K562 (cell line): ENCODE data around the gene MFSD2B. TPM values are rescaled to one million over a fixed set of nuclear protein-coding genes. Genes with fewer than 3 reads are reported as not detected.

Source experiments
- EP400 ChIP-seq: fragments of 450-650 bp; IDR thresholded peaks from 2 replicates; pipeline ENCODE4 v1.6.1; 2017; ENCODE audit warnings: antibody characterized with exemption, mild to moderate bottlenecking, moderate library complexity
- HMGN3 ChIP-seq: IDR thresholded peaks from 2 replicates; pipeline ENCODE4 v1.6.1; 2011; ENCODE audit warnings: borderline replicate concordance, low read depth, mild to moderate bottlenecking, mixed read lengths, low read length; ENCODE audit not compliant: insufficient read length; ENCODE audit errors: extremely low read depth
- SREBF2 ChIP-seq: sonication (generic); formaldehyde crosslinking; IDR thresholded peaks from 2 replicates; pipeline ENCODE4 v1.4.0; 2020; ENCODE audit warnings: mild to moderate bottlenecking, missing genetic modification reagents
- ZKSCAN1 ChIP-seq: fragments of 150-350 bp; IDR thresholded peaks from 2 replicates; pipeline ENCODE4 v1.6.1; 2016; ENCODE audit warnings: low read depth, low read length
- ZNF57 ChIP-seq: fragments of 450-650 bp; formaldehyde crosslinking; IDR thresholded peaks from 2 replicates; pipeline ENCODE4 v1.4.0; 2020; ENCODE audit warnings: mild to moderate bottlenecking, moderate library complexity
- polyA plus RNA-seq, 8 experiments: library from polyadenylated mRNA; depleted of rRNA in 4 of 8; stranded (reverse) in 5 of 8; unstranded in 3 of 8; fragments of >200 nt; fragmentation: Nextera tagmentation in 2 of 8; fragmentation: Illumina TruSeq in 1 of 8; extraction: Ambion mirVana in 2 of 8; extraction: Trizol in 1 of 8; gene quantifications; 2 replicates each; pipeline versions ENCODE4 v1.2.1 to v1.2.3, GENCODE V29; 2011 to 2014; ENCODE audit warnings: inconsistent platforms in 1 of 8, missing spikeins in 1 of 8
- total RNA-seq, 7 experiments: library from RNA; depleted of rRNA in 6 of 7; stranded (reverse); fragments of >200 nt in 6 of 7; fragmentation: Illumina TruSeq in 2 of 7; extraction: Trizol in 2 of 7; gene quantifications; 2 replicates each; pipeline versions ENCODE4 v1.2.1 to v1.2.3, GENCODE V29; 2011 to 2021; ENCODE audit warnings: low replicate concordance in 1 of 7
- TF ChIP-seq, protein P1 (sequence below), 2 experiments: fragments of 450-650 bp; conservative IDR thresholded peaks; 2 replicates each; pipeline ENCODE4 v1.6.1; 2017; ENCODE audit warnings: mild to moderate bottlenecking in 2 of 2, moderate library complexity in 2 of 2
- TF ChIP-seq, protein P2 (sequence below): fragments of 450-650 bp; formaldehyde crosslinking; IDR thresholded peaks from 2 replicates; pipeline ENCODE4 v1.4.0; 2022; ENCODE audit warnings: missing genetic modification characterization
- TF ChIP-seq, protein P3 (sequence below): fragments of 450-650 bp; IDR thresholded peaks from 2 replicates; pipeline ENCODE4 v1.7.0; 2016; ENCODE audit warnings: borderline replicate concordance
- TF ChIP-seq, protein P4 (sequence below), 2 experiments: fragments of 250-450 bp in 1 of 2; fragments of 450-650 bp in 1 of 2; sonication (Bioruptor Pico) in 1 of 2; IDR thresholded peaks; 2 replicates each; pipeline versions ENCODE4 v1.6.1 to v1.8.0; 2016 to 2021; ENCODE audit warnings: mild to moderate bottlenecking in 2 of 2, moderate library complexity in 2 of 2, missing compliant biosample characterization in 1 of 2, missing genetic modification characterization in 1 of 2
- TF ChIP-seq, protein P5 (sequence below): fragments of 250-450 bp; sonication (Bioruptor Pico); IDR thresholded peaks from 2 replicates; pipeline ENCODE4 v1.5.0; 2021
- TF ChIP-seq, protein P6 (sequence below): fragments of 200-800 bp; sonication (Bioruptor generic); IDR thresholded peaks from 2 replicates; pipeline ENCODE4 v1.6.1; 2016; ENCODE audit warnings: missing genetic modification characterization, missing compliant biosample characterization

MFSD2B gene
- total and polyA plus RNA-seq, 9 of the 15 experiments (the other 6 are each of a cell fraction or from before 2014, with no cell fraction given) = 2.6 to 10.9 (median 6.8) TPM

DNA sequence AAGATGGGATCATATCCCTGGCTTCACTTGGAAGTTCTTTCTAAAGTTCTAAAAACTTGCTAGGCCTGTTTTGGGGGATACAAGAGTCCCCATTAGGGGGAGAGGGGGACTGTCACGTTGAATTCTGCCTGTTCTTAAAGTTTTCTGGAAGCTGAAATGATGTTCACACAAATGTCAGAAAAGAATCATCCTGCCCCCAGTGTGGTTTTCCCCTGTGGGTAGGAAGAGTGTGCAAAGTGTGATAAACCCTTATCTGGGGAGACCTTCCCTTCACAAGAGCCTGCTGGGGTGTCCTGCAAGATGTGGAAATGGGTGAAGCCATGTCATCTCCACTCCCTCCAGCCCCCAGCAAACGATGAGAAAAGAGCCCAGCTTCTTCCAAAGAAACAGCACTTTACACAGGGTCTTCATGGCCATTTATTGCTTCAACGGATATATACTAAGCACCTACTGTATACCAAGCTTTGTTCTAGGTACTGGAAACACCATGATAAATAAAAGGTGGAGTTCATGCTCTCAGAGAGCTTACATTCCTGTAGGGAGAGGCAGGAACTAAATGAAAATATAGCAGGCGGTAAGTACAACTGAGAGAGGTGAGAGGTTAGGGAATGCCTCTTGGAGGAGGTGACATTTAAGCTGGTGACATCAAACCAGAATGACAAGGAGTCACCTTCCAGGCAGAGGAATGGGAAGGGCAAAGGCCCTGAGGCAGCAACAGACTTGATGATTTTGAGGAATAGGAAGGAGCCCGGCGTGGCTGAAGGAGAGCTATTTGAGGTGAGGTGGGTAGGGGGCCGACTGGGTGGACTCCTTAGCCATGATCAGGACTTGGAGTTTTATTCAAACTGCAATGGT is 1.6 kb downstream of the MFSD2B start (continued):
- TF ChIP-seq, protein P1, sequence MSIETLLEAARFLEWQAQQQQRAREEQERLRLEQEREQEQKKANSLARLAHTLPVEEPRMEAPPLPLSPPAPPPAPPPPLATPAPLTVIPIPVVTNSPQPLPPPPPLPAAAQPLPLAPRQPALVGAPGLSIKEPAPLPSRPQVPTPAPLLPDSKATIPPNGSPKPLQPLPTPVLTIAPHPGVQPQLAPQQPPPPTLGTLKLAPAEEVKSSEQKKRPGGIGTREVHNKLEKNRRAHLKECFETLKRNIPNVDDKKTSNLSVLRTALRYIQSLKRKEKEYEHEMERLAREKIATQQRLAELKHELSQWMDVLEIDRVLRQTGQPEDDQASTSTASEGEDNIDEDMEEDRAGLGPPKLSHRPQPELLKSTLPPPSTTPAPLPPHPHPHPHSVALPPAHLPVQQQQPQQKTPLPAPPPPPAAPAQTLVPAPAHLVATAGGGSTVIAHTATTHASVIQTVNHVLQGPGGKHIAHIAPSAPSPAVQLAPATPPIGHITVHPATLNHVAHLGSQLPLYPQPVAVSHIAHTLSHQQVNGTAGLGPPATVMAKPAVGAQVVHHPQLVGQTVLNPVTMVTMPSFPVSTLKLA (conservative IDR thresholded peaks at IDR 0.05) = peak; percentile 53 to 75; a peak in 3 of 4 replicates
- TF ChIP-seq, protein P2, sequence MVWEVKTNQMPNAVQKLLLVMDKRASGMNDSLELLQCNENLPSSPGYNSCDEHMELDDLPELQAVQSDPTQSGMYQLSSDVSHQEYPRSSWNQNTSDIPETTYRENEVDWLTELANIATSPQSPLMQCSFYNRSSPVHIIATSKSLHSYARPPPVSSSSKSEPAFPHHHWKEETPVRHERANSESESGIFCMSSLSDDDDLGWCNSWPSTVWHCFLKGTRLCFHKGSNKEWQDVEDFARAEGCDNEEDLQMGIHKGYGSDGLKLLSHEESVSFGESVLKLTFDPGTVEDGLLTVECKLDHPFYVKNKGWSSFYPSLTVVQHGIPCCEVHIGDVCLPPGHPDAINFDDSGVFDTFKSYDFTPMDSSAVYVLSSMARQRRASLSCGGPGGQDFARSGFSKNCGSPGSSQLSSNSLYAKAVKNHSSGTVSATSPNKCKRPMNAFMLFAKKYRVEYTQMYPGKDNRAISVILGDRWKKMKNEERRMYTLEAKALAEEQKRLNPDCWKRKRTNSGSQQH (CRISPR knock-in tag) = no peak
- TF ChIP-seq, protein P3, sequence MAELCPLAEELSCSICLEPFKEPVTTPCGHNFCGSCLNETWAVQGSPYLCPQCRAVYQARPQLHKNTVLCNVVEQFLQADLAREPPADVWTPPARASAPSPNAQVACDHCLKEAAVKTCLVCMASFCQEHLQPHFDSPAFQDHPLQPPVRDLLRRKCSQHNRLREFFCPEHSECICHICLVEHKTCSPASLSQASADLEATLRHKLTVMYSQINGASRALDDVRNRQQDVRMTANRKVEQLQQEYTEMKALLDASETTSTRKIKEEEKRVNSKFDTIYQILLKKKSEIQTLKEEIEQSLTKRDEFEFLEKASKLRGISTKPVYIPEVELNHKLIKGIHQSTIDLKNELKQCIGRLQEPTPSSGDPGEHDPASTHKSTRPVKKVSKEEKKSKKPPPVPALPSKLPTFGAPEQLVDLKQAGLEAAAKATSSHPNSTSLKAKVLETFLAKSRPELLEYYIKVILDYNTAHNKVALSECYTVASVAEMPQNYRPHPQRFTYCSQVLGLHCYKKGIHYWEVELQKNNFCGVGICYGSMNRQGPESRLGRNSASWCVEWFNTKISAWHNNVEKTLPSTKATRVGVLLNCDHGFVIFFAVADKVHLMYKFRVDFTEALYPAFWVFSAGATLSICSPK = no peak
- TF ChIP-seq, protein P4, sequence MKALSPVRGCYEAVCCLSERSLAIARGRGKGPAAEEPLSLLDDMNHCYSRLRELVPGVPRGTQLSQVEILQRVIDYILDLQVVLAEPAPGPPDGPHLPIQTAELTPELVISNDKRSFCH (CRISPR knock-in tag; IDR thresholded peaks at IDR 0.05) = no peak
- TF ChIP-seq, protein P4 (tag; IDR thresholded peaks at IDR 0.05) = peak; percentile 89
- TF ChIP-seq ZNF57 = no peak
- TF ChIP-seq, protein P5, sequence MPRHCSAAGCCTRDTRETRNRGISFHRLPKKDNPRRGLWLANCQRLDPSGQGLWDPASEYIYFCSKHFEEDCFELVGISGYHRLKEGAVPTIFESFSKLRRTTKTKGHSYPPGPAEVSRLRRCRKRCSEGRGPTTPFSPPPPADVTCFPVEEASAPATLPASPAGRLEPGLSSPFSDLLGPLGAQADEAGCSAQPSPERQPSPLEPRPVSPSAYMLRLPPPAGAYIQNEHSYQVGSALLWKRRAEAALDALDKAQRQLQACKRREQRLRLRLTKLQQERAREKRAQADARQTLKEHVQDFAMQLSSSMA (CRISPR knock-in tag) = 0 out of 2 replicates have a peak, but pooled peaks have one; percentile 33
- TF ChIP-seq ZKSCAN1 = 0 out of 2 replicates have a peak, but pooled peaks have one; percentile 57
- TF ChIP-seq EP400 = peak; percentile 77
- no peak for TF ChIP-seq SREBF2 (CRISPR knock-in tag)
- TF ChIP-seq HMGN3 = no peak
- TF ChIP-seq, protein P6, sequence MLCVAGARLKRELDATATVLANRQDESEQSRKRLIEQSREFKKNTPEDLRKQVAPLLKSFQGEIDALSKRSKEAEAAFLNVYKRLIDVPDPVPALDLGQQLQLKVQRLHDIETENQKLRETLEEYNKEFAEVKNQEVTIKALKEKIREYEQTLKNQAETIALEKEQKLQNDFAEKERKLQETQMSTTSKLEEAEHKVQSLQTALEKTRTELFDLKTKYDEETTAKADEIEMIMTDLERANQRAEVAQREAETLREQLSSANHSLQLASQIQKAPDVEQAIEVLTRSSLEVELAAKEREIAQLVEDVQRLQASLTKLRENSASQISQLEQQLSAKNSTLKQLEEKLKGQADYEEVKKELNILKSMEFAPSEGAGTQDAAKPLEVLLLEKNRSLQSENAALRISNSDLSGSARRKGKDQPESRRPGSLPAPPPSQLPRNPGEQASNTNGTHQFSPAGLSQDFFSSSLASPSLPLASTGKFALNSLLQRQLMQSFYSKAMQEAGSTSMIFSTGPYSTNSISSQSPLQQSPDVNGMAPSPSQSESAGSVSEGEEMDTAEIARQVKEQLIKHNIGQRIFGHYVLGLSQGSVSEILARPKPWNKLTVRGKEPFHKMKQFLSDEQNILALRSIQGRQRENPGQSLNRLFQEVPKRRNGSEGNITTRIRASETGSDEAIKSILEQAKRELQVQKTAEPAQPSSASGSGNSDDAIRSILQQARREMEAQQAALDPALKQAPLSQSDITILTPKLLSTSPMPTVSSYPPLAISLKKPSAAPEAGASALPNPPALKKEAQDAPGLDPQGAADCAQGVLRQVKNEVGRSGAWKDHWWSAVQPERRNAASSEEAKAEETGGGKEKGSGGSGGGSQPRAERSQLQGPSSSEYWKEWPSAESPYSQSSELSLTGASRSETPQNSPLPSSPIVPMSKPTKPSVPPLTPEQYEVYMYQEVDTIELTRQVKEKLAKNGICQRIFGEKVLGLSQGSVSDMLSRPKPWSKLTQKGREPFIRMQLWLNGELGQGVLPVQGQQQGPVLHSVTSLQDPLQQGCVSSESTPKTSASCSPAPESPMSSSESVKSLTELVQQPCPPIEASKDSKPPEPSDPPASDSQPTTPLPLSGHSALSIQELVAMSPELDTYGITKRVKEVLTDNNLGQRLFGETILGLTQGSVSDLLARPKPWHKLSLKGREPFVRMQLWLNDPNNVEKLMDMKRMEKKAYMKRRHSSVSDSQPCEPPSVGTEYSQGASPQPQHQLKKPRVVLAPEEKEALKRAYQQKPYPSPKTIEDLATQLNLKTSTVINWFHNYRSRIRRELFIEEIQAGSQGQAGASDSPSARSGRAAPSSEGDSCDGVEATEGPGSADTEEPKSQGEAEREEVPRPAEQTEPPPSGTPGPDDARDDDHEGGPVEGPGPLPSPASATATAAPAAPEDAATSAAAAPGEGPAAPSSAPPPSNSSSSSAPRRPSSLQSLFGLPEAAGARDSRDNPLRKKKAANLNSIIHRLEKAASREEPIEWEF (CRISPR knock-in tag) = peak; percentile 24; the same call in 1 of the 2 replicates
